ENCODE measurements around the gene SPAG6. TPM values are rescaled to one million over a fixed set of nuclear protein-coding genes. Genes with fewer than 3 reads are reported as not detected.

Gene SPAG6
- total RNA-seq, 1 experiment from 2014 or later: not detected

- H3K36me3 ChIP-seq (ENCODE audit: low read depth): no peaks in the 10 kb centered on the region
- intact Hi-C loops (cut with micrococcal nuclease; ENCODE audit: unreplicated experiment): loop anchor here (2.0 to 10.0 kb wide), 9 partner anchors 88 to 1234 kb away; partner anchors contain the start of genes BMI1 and PIP4K2A
- H3K4me1 ChIP-seq (replicated peaks; ENCODE audit: insufficient read depth): peaks cover 67% of the 10 kb centered on the region
- no peak for TF ChIP-seq EZH2 (IDR thresholded peaks at IDR 0.05; ENCODE audit: low read depth)
- TF ChIP-seq, protein P1, sequence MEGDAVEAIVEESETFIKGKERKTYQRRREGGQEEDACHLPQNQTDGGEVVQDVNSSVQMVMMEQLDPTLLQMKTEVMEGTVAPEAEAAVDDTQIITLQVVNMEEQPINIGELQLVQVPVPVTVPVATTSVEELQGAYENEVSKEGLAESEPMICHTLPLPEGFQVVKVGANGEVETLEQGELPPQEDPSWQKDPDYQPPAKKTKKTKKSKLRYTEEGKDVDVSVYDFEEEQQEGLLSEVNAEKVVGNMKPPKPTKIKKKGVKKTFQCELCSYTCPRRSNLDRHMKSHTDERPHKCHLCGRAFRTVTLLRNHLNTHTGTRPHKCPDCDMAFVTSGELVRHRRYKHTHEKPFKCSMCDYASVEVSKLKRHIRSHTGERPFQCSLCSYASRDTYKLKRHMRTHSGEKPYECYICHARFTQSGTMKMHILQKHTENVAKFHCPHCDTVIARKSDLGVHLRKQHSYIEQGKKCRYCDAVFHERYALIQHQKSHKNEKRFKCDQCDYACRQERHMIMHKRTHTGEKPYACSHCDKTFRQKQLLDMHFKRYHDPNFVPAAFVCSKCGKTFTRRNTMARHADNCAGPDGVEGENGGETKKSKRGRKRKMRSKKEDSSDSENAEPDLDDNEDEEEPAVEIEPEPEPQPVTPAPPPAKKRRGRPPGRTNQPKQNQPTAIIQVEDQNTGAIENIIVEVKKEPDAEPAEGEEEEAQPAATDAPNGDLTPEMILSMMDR (conservative IDR thresholded peaks at IDR 0.05): no peak
- H3K9me2 ChIP-seq (ENCODE audit: insufficient read depth): no peaks in the 10 kb centered on the region
- no peaks in the 10 kb centered on the region for H3K9me3 ChIP-seq (ENCODE audit: insufficient read depth, low read depth)
- H3K27ac ChIP-seq: peak overlapping the region; percentile 92
- BruUV-seq (replicated peaks): no TSS peak
- peaks cover 38% of the 10 kb centered on the region for H3F3A ChIP-seq (ENCODE audit: insufficient read depth, low read depth)
- POLR2A ChIA-PET (ENCODE audit: unreplicated experiment): interaction anchor here (0.6 kb wide), 1 partner anchor 70 kb away, joined by 4 read pairs; no protein-coding TSS in a partner anchor
- DNase-seq: peak in 1 of 2 experiments; percentile 88
- H3K27me3 ChIP-seq (ENCODE audit: insufficient read depth, low read depth): no peaks in the 10 kb centered on the region
- no peak overlapping the region for H2AFZ ChIP-seq
- H3K4me3 ChIP-seq: peak overlapping the region; percentile 38; the same call in 1 of the 2 replicates
- H4K20me1 ChIP-seq (ENCODE audit: insufficient read depth): no peaks in the 10 kb centered on the region
- peak overlapping the region; percentile 91 for H3K4me2 ChIP-seq
- CTCF ChIA-PET: interaction anchor here (0.6 kb wide), 1 partner anchor 55 kb away, joined by 3 read pairs; no protein-coding TSS in a partner anchor
- H3K79me2 ChIP-seq (ENCODE audit: low read depth): no peaks in the 10 kb centered on the region
Measured at GRCh38 chr10:22429146-22429545, 83.8 kb downstream of the SPAG6 start.

GRCh38 chr10:22429981-22430421 lies 84.7 kb downstream of the SPAG6 start:
- no peaks in the 10 kb centered on the region for H3K9me3 ChIP-seq (ENCODE audit: insufficient read depth, low read depth)
- H3K79me2 ChIP-seq (ENCODE audit: low read depth): no peaks in the 10 kb centered on the region
- no peaks in the 10 kb centered on the region for H3K9me2 ChIP-seq (ENCODE audit: insufficient read depth)
- no TSS peak for BruUV-seq (replicated peaks)
- intact Hi-C loops (cut with micrococcal nuclease; ENCODE audit: unreplicated experiment): loop anchor here (2.0 to 10.0 kb wide), 10 partner anchors 89 to 1235 kb away; partner anchors contain the start of genes BMI1, PIP4K2A and SKIDA1
- H2AFZ ChIP-seq: no peak overlapping the region
- no peak for DNase-seq
- no peaks in the 10 kb centered on the region for H4K20me1 ChIP-seq (ENCODE audit: insufficient read depth)
- peak overlapping the region; percentile 92 for H3K27ac ChIP-seq
- peaks cover 47% of the 10 kb centered on the region for H3F3A ChIP-seq (ENCODE audit: insufficient read depth, low read depth)
- peak overlapping the region; percentile 91 for H3K4me2 ChIP-seq
- no peak overlapping the region for H3K4me3 ChIP-seq
- no peaks in the 10 kb centered on the region for H3K27me3 ChIP-seq (ENCODE audit: insufficient read depth, low read depth)
- POLR2A ChIA-PET (ENCODE audit: unreplicated experiment): interaction anchor here (0.6 kb wide), 1 partner anchor 19 kb away, joined by 4 read pairs; no protein-coding TSS in a partner anchor
- peaks cover 76% of the 10 kb centered on the region for H3K4me1 ChIP-seq (replicated peaks; ENCODE audit: insufficient read depth)
- H3K36me3 ChIP-seq (ENCODE audit: low read depth): no peaks in the 10 kb centered on the region
- CTCF ChIA-PET: no interaction called here
- TF ChIP-seq, protein P1 (conservative IDR thresholded peaks at IDR 0.05): no peak
- TF ChIP-seq EZH2 (IDR thresholded peaks at IDR 0.05; ENCODE audit: low read depth): no peak

DNA sequence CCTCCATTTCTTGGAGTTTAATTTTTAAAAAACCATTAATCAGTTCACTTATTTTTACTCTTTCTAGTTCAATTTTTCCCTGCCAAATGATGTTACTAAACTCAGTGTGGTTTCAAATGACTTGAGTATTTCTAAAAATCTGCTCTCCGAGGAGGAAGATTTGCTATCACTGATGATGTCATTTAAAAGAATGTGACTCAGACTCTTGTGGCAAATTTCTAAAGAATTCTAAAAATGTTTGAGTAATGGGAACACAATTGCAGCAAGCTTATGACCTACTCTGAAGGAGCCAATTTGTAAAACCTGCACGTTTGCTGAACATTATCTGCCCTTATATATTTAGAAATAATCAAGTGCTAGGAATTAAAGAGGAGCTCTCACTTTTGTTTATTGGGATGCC lies 88.6 kb downstream of the SPAG6 start:
- POLR2A ChIA-PET (ENCODE audit: unreplicated experiment): interaction anchor here (0.6 kb wide), 1 partner anchor 94 kb away, joined by 4 read pairs; no protein-coding TSS in a partner anchor
- Histone ChIP-seq H3K4me2 (peak overlapping the region; percentile 68), H3K9me3 (ENCODE audit: insufficient read depth, low read depth) (no peaks in the 10 kb centered on the region), H3K4me3 (no peak overlapping the region; the same call in 1 of the 2 replicates), H3K36me3 (ENCODE audit: low read depth) (no peaks in the 10 kb centered on the region), H4K20me1 (ENCODE audit: insufficient read depth) (no peaks in the 10 kb centered on the region), H3K27ac (peak overlapping the region; percentile 94), H3K4me1 (replicated peaks; ENCODE audit: insufficient read depth) (peaks cover 60% of the 10 kb centered on the region), H3K9me2 (ENCODE audit: insufficient read depth) (no peaks in the 10 kb centered on the region), H2AFZ (no peak overlapping the region), H3F3A (ENCODE audit: insufficient read depth, low read depth) (peaks cover 25% of the 10 kb centered on the region), H3K27me3 (ENCODE audit: insufficient read depth, low read depth) (no peaks in the 10 kb centered on the region), H3K79me2 (ENCODE audit: low read depth) (no peaks in the 10 kb centered on the region)
- CTCF ChIA-PET: interaction anchor here (0.6 kb wide), 1 partner anchor 264 kb away, joined by 3 read pairs; no protein-coding TSS in a partner anchor
- DNase-seq: peak in 1 of 2 experiments; percentile 92
- intact Hi-C loops (cut with micrococcal nuclease; ENCODE audit: unreplicated experiment): loop anchor here (10.0 kb wide), 1 partner anchor 909 kb away; the partner anchor contains the start of gene SKIDA1
- TF ChIP-seq, protein P1 (conservative IDR thresholded peaks at IDR 0.05): no peak
- TF ChIP-seq EZH2 (IDR thresholded peaks at IDR 0.05; ENCODE audit: low read depth): no peak
- BruUV-seq (replicated peaks): no TSS peak
